Uterus (tissue), 2 donors: ENCODE results near the gene PSMA5.

Experiments
- CTCF ChIP-seq, 4 experiments: fragments of 200-600 bp in 2 of 4; fragments of 450-650 bp in 2 of 4; sonication (generic) in 2 of 4; IDR thresholded peaks; one replicate each; pipeline ENCODE4 v1.5.1; 2016 to 2019; ENCODE audit warnings: antibody characterized with exemption in 4 of 4, mild to moderate bottlenecking in 2 of 4, moderate library complexity in 1 of 4
- POLR2A ChIP-seq, 2 donors: fragments of 450-650 bp; IDR thresholded peaks; one replicate each; pipeline ENCODE4 v1.6.1; 2016; ENCODE audit warnings: antibody characterized with exemption in 2 of 2, mild to moderate bottlenecking in 1 of 2, moderate library complexity in 1 of 2

- TF ChIP-seq CTCF (IDR thresholded peaks at IDR 0.05) = no peak
- no peak for TF ChIP-seq POLR2A (IDR thresholded peaks at IDR 0.05)
Measured at GRCh38 chr1:109392037-109392787, 34.0 kb downstream of the PSMA5 start.
